T-helper 17 cell (primary cell): ENCODE results near the gene HSFX2. TPM values are rescaled to one million over a fixed set of nuclear protein-coding genes. Genes with fewer than 3 reads are reported as not detected.
"Not testable (repeated sequence)": the region's sequence is repeated elsewhere in the genome, so short reads cannot be mapped to it uniquely, and the experiment has no call there.

Experiments
- ATAC-seq: fragments of 150-1000 bp; cut with Tn5 transposase; 2 replicates; pipeline ENCODE4 v1.10.0; 2021; ENCODE audit warnings: mild to moderate bottlenecking, moderate library complexity
- DNase-seq, 3 donors: peaks; one replicate each; pipeline versions ENCODE4 v3.0.0 to v3.0.0-alpha.2; 2020 to 2021
- H3K9me3 ChIP-seq: one replicate; pipeline ENCODE4 v1.7.0; 2013; ENCODE audit warnings: low read length, mild to moderate bottlenecking; ENCODE audit not compliant: control insufficient read depth, poor library complexity, severe bottlenecking
- H3K27ac Mint-ChIP-seq: one replicate; pipeline ENCODE4 v1.8.0; 2022; ENCODE audit warnings: mild to moderate bottlenecking, moderate library complexity, mixed read lengths
- H3K27me3 Mint-ChIP-seq: one replicate; pipeline ENCODE4 v1.8.0; 2022; ENCODE audit warnings: mixed read lengths
- H3K36me3 Mint-ChIP-seq: one replicate; pipeline ENCODE4 v1.8.0; 2022; ENCODE audit warnings: low read depth, mixed read lengths
- H3K4me1 Mint-ChIP-seq: one replicate; pipeline ENCODE4 v1.8.0; 2022; ENCODE audit warnings: mild to moderate bottlenecking, mixed read lengths
- H3K4me3 Mint-ChIP-seq: one replicate; pipeline ENCODE4 v1.8.0; 2022; ENCODE audit warnings: mild to moderate bottlenecking, moderate library complexity, mixed read lengths
- total RNA-seq, 4 donors: library from RNA in 2 of 4; stranded (reverse) in 2 of 4; gene quantifications; one replicate each; pipeline ENCODE4 v1.2.3 and lab custom pipeline; 2022 to 2026

The HSFX2 gene
- total RNA-seq, 2 donors from 2014 or later: not detected

DNA sequence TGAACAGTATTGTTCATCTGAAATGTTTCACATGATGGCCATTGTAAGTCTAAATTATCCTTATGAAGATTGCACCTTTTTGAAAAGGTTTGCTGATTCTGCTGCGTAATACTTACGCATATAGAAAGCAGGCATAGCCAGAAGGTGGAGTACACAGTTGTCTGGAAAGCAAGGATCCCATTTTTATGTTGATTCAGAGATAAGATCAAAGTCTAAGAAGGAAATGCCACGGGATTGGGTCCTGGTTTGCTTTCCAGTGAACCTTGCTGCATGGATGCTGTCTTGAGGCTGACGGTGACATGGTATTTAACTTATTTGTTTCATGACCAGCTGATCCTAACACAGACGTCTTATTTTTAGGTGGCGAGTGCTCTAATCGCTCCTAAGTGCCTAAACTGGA lies 23.3 kb downstream of the HSFX2 start:
- no peak overlapping the region for H3K4me3 Mint-ChIP-seq
- no peaks in the 10 kb centered on the region for H3K4me1 Mint-ChIP-seq
- no peaks in the 10 kb centered on the region for H3K27me3 Mint-ChIP-seq
- ATAC-seq (no peak), DNase-seq (no peak)
- H3K27ac Mint-ChIP-seq: no peak overlapping the region
- no peaks in the 10 kb centered on the region for H3K36me3 Mint-ChIP-seq
- no peaks in the 10 kb centered on the region for H3K9me3 ChIP-seq

DNA sequence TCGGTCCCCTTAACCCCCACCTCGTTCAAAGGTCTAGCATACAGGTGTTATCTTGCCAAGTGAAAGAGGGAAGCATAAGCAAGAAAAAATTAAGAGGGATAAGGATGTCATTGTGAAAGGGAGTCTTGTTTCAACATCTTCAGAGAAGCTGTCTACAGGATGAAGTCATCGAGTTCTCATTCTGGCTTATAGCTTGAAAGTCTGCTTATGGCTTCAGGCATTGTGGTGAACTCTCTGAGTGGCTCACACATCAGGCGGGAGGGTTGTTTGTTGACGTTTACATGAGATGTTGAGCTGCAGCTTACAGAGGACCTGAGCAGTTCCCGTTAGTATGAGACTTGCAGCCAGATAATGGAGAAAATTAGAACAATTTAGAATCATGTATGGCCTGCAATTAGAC lies 24.4 kb downstream of the HSFX2 start:
- H3K27me3 Mint-ChIP-seq: no peaks in the 10 kb centered on the region
- no peak for ATAC-seq
- DNase-seq: no peak
- no peaks in the 10 kb centered on the region for H3K36me3 Mint-ChIP-seq
- H3K27ac Mint-ChIP-seq: no peak overlapping the region
- no peaks in the 10 kb centered on the region for H3K4me1 Mint-ChIP-seq
- H3K9me3 ChIP-seq: no peaks in the 10 kb centered on the region
- no peak overlapping the region for H3K4me3 Mint-ChIP-seq

DNA sequence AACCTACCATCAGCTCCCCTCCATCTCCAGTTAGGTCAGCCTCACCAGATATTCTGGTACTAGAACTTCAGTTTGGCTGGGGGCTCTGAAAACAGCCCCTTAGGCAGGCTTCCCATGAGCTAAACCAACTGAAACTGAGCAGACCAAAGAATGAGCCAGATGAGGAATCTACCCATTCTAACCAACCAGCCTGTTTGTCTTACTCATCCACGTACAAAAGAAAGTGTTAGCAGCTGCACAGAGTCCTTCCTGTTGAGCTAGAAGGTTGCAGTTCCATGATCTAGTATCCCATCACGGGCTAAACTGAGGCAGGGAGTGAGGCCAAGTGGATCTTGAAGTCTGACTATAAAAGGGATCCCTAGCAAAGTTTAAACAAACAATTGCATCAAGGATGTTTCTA lies 25.3 kb downstream of the HSFX2 start:
- no peaks in the 10 kb centered on the region for H3K9me3 ChIP-seq
- H3K27me3 Mint-ChIP-seq: no peaks in the 10 kb centered on the region
- no peak overlapping the region for H3K27ac Mint-ChIP-seq
- H3K36me3 Mint-ChIP-seq: no peaks in the 10 kb centered on the region
- no peaks in the 10 kb centered on the region for H3K4me1 Mint-ChIP-seq
- DNase-seq: no peak
- no peak overlapping the region for H3K4me3 Mint-ChIP-seq
- no peak for ATAC-seq

DNA sequence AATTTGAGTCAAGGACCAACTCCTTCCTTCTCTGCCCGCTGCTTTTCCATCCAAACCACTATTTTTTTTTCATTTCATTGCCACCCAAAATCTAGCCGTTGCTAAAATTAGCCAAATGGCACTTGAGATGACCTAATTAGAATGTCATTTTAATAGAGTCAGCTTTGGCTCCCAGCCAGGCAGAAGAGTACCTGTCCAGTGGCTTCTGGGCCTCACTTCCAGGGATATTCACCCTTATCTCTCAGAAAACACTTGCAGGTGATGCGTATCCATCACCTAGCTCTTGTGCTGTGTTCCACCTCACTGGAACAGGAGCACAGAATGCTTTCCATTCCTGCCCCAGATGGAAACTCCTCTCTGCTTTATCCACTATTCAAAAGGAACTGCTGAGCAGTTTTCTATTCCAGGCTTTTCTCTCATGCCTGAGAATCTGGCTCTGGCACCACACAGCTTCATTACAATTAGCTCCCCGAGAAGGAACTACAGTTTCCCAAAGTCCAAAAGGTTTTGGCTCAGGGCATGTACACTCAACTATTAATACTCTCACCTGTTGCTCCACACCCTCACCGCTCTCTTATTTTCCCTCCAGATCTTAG lies 26.3 kb downstream of the HSFX2 start:
- H3K27me3 Mint-ChIP-seq: no peaks in the 10 kb centered on the region
- DNase-seq: no peak
- no peaks in the 10 kb centered on the region for H3K36me3 Mint-ChIP-seq
- H3K9me3 ChIP-seq: no peaks in the 10 kb centered on the region
- H3K4me3 Mint-ChIP-seq: no peak overlapping the region
- no peak for ATAC-seq
- no peaks in the 10 kb centered on the region for H3K4me1 Mint-ChIP-seq
- no peak overlapping the region for H3K27ac Mint-ChIP-seq

DNA sequence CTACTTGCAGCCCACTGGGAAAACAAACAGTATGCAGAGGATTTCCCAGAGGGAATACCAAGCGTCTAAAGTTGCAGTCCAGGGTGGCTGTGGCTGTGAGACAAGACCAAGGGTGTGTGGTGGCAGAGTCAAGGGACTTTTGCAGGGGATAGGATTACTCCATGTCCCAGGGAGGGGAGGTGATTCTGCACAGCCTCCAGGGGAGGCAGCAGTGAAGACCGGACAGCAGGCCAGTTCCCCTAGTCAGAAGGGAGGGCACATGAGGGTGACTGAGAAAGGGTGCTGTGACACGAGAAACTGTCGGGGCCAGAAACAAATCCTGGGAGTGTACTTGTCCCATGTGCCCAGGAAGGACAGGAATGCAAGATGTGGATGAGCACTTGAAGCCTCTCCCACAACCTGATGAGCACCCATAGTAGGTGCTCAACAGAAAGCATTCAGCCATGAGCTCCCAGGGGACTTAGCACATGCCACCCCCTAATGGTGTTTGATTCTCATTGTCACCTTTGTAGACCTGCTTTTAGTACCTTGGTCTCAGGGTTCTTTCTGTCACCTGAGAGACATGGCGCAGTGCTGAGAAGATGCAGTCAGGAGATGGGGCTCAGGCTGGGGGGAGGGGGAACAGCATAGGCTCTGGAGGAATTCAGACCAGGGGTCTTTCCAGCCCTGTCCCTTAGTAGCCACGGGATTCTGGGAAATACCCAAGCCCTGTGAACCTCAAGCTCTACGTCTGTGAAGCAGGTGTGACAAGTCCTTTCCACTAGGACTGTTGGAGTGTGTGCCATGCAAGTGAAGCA lies 27.3 kb downstream of the HSFX2 start:
- DNase-seq: no peak
- Mint-ChIP-seq H3K36me3 (no peaks in the 10 kb centered on the region), H3K4me1 (no peaks in the 10 kb centered on the region), H3K27ac (no peak overlapping the region), H3K27me3 (no peaks in the 10 kb centered on the region), H3K4me3 (no peak overlapping the region)
- ATAC-seq: no peak
- no peaks in the 10 kb centered on the region for H3K9me3 ChIP-seq

DNA sequence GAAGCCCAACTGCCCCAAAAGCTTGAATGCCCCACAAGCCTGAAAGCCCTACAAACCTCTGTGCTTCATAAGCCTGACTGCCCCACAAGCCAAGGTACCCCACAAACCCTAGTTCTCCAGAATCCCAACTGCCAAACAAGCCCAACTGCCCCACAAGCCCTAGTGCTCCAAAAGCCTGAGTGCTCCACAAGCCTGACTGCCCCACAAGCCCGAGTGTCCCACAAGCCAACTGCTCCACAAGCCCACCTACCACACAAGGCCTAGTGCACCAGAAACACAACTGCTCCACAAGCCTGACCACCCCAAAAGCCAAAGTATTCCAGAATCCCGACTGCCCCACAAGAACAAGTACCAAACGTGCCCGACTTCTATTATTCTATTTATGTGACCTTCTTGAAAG lies 31.8 kb downstream of the HSFX2 start:
- Mint-ChIP-seq H3K36me3 (no peaks in the 10 kb centered on the region), H3K4me3 (no peak overlapping the region), H3K27me3 (no peaks in the 10 kb centered on the region), H3K27ac (no peak overlapping the region), H3K4me1 (no peaks in the 10 kb centered on the region)
- no peak for ATAC-seq
- no peak for DNase-seq
- H3K9me3 ChIP-seq: no peaks in the 10 kb centered on the region

DNA sequence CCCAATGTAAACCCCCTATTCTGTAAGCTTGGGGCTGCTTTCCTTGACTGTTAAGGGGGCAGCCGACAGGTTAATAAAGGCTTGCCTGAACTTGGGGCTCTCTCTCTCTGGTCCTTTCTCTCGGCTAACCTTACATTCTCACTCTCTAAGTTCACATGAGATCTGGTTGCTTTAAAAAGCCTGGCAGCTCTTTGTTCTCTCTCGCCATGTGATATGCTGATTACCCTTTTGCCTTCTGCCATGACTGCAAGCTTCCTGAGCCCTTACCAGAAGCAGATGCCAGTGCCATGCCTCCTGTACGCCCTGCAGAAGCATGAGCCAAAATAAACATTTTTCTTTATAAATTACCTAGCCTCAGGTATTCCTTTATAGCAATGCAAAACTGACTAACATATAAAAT lies 39.9 kb downstream of the HSFX2 start:
- H3K4me1 Mint-ChIP-seq, H3K9me3 ChIP-seq, H3K27me3 Mint-ChIP-seq, H3K27ac Mint-ChIP-seq, H3K4me3 Mint-ChIP-seq, H3K36me3 Mint-ChIP-seq, DNase-seq, ATAC-seq: not testable (repeated sequence)

DNA sequence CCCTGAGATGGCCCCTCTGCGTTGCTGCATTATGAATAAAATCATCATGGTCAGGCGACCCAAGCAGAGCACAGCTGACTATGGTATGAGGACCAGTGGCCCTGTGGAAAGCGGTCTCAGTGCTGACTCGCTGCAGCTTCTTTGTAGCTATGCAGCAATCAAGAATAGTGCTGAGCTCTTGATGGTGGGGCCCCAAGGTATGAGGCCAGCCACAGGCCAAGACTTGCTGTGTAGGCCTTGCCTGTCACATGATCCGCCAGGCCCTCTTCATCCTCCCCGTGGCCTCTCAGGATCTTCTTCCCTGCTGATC lies 43.2 kb downstream of the HSFX2 start:
- not testable (repeated sequence) for H3K4me1 Mint-ChIP-seq, H3K4me3 Mint-ChIP-seq, H3K36me3 Mint-ChIP-seq, H3K27ac Mint-ChIP-seq, DNase-seq, H3K9me3 ChIP-seq, ATAC-seq, H3K27me3 Mint-ChIP-seq

DNA sequence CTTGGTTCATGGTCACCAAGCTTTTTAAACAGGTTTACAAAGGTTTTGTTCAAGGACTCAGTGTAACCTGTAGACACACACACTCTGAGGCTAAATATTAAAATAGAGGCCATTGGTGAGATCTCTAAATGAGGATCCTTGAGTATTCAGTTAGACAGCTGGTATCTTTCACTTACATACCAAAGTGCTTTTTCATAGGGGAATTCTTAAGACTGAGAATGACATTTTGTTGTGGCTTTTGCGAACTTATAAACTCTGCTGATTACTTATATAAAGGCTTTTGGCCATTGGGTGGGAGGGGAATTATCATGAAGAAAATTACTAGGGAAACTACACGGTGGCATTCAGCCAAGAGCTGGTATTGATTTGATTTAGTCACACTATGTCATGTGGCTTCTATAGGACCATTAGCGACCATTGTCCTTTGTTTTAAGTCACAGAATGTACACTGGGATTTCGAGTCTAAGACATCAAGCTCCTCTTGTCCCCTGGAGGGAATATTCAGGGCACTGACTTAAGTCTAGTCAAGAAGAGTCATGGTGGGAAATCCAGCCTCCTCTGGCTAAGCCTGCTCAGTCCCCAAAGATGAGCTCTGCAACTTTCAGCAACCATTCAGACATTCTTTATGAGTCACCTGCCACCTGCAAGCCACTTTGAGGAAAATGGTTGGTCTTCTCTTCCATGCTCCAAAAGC lies 43.7 kb downstream of the HSFX2 start:
- not testable (repeated sequence) for H3K9me3 ChIP-seq, H3K36me3 Mint-ChIP-seq, DNase-seq, H3K27ac Mint-ChIP-seq, H3K27me3 Mint-ChIP-seq, ATAC-seq, H3K4me3 Mint-ChIP-seq, H3K4me1 Mint-ChIP-seq

DNA sequence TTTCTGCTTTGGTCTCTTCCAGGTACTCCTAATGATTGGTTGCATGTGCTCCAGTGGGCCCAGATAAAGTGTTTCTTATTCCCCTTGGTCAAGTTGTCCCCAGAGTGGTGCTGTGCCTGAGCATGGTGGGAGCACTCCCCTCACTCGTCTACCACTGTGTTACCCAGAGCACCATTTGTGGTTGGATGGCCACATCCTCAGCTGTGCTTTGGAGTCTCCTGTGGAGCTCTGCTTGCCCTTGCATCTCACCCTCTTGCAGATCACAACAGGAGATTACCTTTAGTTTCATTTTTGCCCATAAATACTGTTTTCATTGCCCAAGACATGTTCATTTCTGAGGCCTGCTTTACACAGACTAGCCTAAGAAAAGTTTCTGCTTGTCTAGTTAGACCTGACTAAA lies 44.7 kb downstream of the HSFX2 start:
- H3K27me3 Mint-ChIP-seq, H3K27ac Mint-ChIP-seq, H3K4me1 Mint-ChIP-seq, DNase-seq, H3K36me3 Mint-ChIP-seq, ATAC-seq, H3K4me3 Mint-ChIP-seq, H3K9me3 ChIP-seq: not testable (repeated sequence)

DNA sequence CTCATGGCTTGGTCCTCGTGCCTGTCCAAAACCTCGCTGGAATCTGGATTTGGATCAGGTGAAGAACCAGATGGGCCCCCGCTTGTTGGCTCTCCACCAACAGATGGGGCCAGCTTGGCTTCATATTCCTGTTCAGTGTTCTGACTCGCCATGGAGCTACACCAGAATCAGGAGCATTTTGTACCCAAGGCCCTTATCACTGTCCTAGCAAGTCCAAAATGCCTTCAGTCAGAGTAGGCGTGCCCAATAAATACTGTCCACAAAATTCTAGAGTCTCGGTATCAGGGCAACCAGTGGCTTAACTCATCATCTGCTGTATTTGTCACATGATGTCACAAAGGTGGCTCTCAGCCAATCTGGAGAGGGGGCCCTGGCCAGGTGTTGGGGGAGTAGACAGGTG lies 45.4 kb downstream of the HSFX2 start, which contains the start of gene HSFX3:
Gene HSFX3 (minus strand): TSS at position 224 of the 400 bp plus-strand sequence. CDS start 72 bp downstream, at position 152.
- not testable (repeated sequence) for DNase-seq, ATAC-seq, H3K4me1 Mint-ChIP-seq, H3K27ac Mint-ChIP-seq, H3K9me3 ChIP-seq, H3K27me3 Mint-ChIP-seq, H3K36me3 Mint-ChIP-seq, H3K4me3 Mint-ChIP-seq

DNA sequence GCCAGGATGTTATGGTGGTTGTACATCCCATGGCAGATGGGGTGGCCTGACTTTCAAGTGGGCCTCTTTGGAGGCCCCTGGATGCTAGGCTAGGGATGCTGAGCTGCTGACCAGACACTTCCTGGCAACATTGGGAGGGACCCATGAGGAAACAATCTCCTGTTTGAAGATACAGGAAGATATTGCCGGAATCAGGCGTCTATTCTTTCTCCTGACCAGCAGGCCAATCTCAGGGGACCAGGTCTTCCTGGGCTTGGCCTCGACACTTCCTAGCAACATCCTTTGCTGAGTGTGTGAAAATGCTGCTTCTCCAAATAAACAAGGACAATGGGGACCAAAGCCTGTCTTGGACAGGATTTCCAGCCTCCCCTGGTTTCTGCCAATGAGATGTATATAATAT lies 47.3 kb downstream of the HSFX2 start:
- not testable (repeated sequence) for H3K36me3 Mint-ChIP-seq, H3K27ac Mint-ChIP-seq, ATAC-seq, H3K4me1 Mint-ChIP-seq, H3K4me3 Mint-ChIP-seq, H3K27me3 Mint-ChIP-seq, H3K9me3 ChIP-seq, DNase-seq

DNA sequence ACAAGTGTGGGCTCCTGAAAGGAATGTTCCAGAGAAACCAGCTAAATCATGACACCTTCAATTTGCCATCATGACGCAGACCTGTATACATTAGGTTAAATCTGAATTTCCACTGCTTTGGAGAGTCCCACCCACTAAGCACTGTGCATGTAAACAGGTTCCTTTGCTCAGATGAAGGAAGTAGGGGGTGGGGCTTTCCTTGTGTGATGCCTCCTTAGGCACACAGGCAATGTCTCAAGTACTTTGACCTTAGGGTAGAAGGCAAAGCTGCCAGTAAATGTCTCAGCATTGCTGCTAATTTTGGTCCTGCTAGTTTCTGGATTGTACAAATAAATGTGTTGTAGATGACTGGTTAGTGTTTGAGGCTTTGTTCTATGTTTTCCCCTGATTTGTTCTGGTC lies 48.2 kb downstream of the HSFX2 start:
- not testable (repeated sequence) for H3K4me3 Mint-ChIP-seq, ATAC-seq, H3K36me3 Mint-ChIP-seq, H3K27ac Mint-ChIP-seq, DNase-seq, H3K27me3 Mint-ChIP-seq, H3K4me1 Mint-ChIP-seq, H3K9me3 ChIP-seq
